Esophagus muscularis mucosa (tissue), 4 donors: ENCODE data around the gene NELFA. TPM values are rescaled to one million over a fixed set of nuclear protein-coding genes. Genes with fewer than 3 reads are reported as not detected.

Source experiments
- DNase-seq: peaks from one replicate; pipeline ENCODE4 v3.0.0-alpha.2; 2017; ENCODE audit errors: extremely low spot score
- H3K27ac ChIP-seq, 4 donors: fragments of 200-600 bp; sonication (generic); replicated peaks in 1 of 4; 1 replicate in 3 of 4; 2 replicates in 1 of 4; pipeline ENCODE4 v1.5.1; 2016 to 2019; ENCODE audit warnings: mild to moderate bottlenecking in 1 of 4
- H3K27me3 ChIP-seq, 4 donors: fragments of 200-600 bp; sonication (generic); one replicate each; pipeline versions ENCODE4 v1.5.1 to v1.6.0; 2016 to 2019
- H3K36me3 ChIP-seq, 4 donors: fragments of 200-600 bp; sonication (generic); one replicate each; pipeline ENCODE4 v1.5.1; 2016 to 2019
- H3K4me1 ChIP-seq, 4 donors: fragments of 200-600 bp; sonication (generic); one replicate each; pipeline ENCODE4 v1.5.1; 2016 to 2019
- H3K4me3 ChIP-seq, 4 donors: fragments of 200-600 bp; sonication (generic); 1 replicate in 2 of 4; 2 replicates in 2 of 4; pipeline ENCODE4 v1.5.1; 2016 to 2019; ENCODE audit warnings: mild to moderate bottlenecking in 4 of 4, moderate library complexity in 1 of 4
- H3K9me3 ChIP-seq, 4 donors: fragments of 200-600 bp; sonication (generic); 1 replicate in 3 of 4; 2 replicates in 1 of 4; pipeline ENCODE4 v1.5.1; 2016 to 2019
- EP300 ChIP-seq: sonication (generic); formaldehyde crosslinking; IDR thresholded peaks from one replicate; pipeline ENCODE4 v1.6.1; 2017; ENCODE audit warnings: antibody characterized with exemption
- POLR2A ChIP-seq: fragments of 450-650 bp; IDR thresholded peaks from one replicate; pipeline ENCODE4 v1.6.1; 2017; ENCODE audit warnings: antibody characterized with exemption, moderate library complexity, mild to moderate bottlenecking, low read depth
- POLR2AphosphoS5 ChIP-seq, 2 donors: sonication (generic); formaldehyde crosslinking; IDR thresholded peaks; one replicate each; pipeline ENCODE4 v1.6.1; 2017; ENCODE audit warnings: antibody characterized with exemption in 2 of 2
- WGBS: methylation state at CpG from one replicate; pipeline ENCODE4 v1.1.5; 2018; 5-methylcytosine and 5-hydroxymethylcytosine counted together
- intact Hi-C: fragments of 100-400 bp; cut with DNase I; formaldehyde crosslinking; loops from one replicate; pipeline ENCODE4 v1.15.1; 2023
- total RNA-seq, 4 donors: library from RNA; depleted of rRNA; stranded (reverse); fragments of >200 nt; gene quantifications; one replicate each; pipeline versions ENCODE4 v1.1.0 to v1.2.1, GENCODE V29; 2016
- TF ChIP-seq, protein P1 (sequence below), 3 experiments: fragments of 200-600 bp in 2 of 3; fragments of 450-650 bp in 1 of 3; sonication (generic) in 2 of 3; IDR thresholded peaks; one replicate each; pipeline ENCODE4 v1.5.1; 2017 to 2019; ENCODE audit warnings: antibody characterized with exemption in 3 of 3, mild to moderate bottlenecking in 2 of 3, moderate library complexity in 1 of 3

NELFA gene
- total RNA-seq, 4 donors from 2014 or later, result 15.4 to 23.7 (median 18.7) TPM

- TF ChIP-seq, protein P1, sequence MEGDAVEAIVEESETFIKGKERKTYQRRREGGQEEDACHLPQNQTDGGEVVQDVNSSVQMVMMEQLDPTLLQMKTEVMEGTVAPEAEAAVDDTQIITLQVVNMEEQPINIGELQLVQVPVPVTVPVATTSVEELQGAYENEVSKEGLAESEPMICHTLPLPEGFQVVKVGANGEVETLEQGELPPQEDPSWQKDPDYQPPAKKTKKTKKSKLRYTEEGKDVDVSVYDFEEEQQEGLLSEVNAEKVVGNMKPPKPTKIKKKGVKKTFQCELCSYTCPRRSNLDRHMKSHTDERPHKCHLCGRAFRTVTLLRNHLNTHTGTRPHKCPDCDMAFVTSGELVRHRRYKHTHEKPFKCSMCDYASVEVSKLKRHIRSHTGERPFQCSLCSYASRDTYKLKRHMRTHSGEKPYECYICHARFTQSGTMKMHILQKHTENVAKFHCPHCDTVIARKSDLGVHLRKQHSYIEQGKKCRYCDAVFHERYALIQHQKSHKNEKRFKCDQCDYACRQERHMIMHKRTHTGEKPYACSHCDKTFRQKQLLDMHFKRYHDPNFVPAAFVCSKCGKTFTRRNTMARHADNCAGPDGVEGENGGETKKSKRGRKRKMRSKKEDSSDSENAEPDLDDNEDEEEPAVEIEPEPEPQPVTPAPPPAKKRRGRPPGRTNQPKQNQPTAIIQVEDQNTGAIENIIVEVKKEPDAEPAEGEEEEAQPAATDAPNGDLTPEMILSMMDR (IDR thresholded peaks at IDR 0.05), result no peak
- no peak for TF ChIP-seq EP300
- no peak for TF ChIP-seq POLR2AphosphoS5 (IDR thresholded peaks at IDR 0.05)
- TF ChIP-seq POLR2A, result no peak
- Histone ChIP-seq H3K4me1 (peaks cover 4 to 23% (median 18%) of the 10 kb centered on the region in 4 donors), H3K9me3 (no peaks in the 10 kb centered on the region), H3K36me3 (no peaks in the 10 kb centered on the region), H3K27ac (no peak overlapping the region), H3K4me3 (no peak overlapping the region), H3K27me3 (peaks cover under 1 to 86% (median 15%) of the 10 kb centered on the region in 4 donors)
- WGBS, result 77% methylated on average over 15 of the region's 28 CpGs
- no peak for DNase-seq
- intact Hi-C loops, result no loop called here
Observed at GRCh38 chr4:2046031-2046961, 37.5 kb upstream of the NELFA start.

DNA sequence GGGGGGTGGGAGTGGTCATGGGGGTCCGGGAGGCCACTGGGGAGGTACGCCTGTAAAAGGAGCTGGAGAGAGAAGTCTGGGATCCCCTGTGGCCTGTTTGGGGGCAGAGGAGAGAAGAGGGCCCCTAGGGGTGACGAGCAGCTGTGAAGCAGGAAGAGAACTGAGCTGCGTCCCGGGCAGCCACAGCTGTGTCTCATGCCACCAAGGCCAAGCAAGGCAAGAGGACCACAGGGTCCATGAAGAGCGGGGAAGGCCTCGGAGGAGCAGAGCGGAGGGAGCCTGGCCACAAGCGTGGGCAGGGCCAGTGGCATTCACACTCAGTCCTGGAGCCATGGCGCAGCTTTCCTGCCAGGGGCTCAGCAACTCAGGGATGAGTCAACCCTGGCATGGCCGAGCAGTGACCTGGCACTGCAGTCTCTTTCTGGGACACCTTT, 36.8 kb upstream of the NELFA start:
- 81% methylated on average over 11 of the region's 11 CpGs for WGBS

GRCh38 chr4:2044542-2045517, 36.1 kb upstream of the NELFA start:
- Histone ChIP-seq H3K4me1 (peaks cover 13 to 34% (median 30%) of the 10 kb centered on the region in 4 donors), H3K36me3 (no peaks in the 10 kb centered on the region), H3K27ac (no peak overlapping the region), H3K9me3 (no peaks in the 10 kb centered on the region), H3K27me3 (peaks cover 4 to 90% (median 28%) of the 10 kb centered on the region in 4 donors), H3K4me3 (no peak overlapping the region)
- TF ChIP-seq, protein P1 (IDR thresholded peaks at IDR 0.05), result no peak
- TF ChIP-seq POLR2A (no peak), POLR2AphosphoS5 (IDR thresholded peaks at IDR 0.05) (no peak), EP300 (no peak)
- DNase-seq, result no peak
- intact Hi-C loops, result no loop called here
- 91% methylated on average over 14 of the region's 18 CpGs for WGBS

More for the DNA sequence above, 36.8 kb upstream of the NELFA start:
- DNase-seq, result no peak
- TF ChIP-seq POLR2A, result no peak
- TF ChIP-seq, protein P1 (IDR thresholded peaks at IDR 0.05), result no peak
- TF ChIP-seq POLR2AphosphoS5 (IDR thresholded peaks at IDR 0.05), result no peak
- TF ChIP-seq EP300, result no peak
- Histone ChIP-seq H3K36me3 (no peaks in the 10 kb centered on the region), H3K27me3 (peaks cover 4 to 86% (median 22%) of the 10 kb centered on the region in 4 donors), H3K4me3 (no peak overlapping the region), H3K27ac (no peak overlapping the region), H3K9me3 (no peaks in the 10 kb centered on the region), H3K4me1 (peaks cover 12 to 31% (median 25%) of the 10 kb centered on the region in 4 donors)
- intact Hi-C loops, result no loop called here

DNA sequence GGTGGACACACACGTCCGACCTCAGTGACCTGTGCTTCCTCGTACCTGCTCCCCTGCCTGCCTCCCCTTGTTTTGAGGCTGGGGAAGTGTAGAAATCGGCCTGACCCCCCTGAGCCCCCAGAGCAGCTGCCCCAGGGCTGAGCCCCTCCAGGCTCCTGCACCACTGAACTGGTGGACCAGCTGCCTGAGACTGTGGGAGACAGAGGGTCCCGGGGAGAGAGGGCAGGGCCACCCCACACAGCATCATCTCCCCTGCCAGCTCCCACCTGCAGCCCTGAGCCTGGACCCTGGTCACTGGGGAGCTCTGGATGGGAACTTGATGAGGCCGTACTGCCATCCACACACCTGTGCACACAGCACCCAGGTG, 35.3 kb upstream of the NELFA start:
- Histone ChIP-seq H3K36me3 (no peaks in the 10 kb centered on the region), H3K4me3 (no peak overlapping the region), H3K27me3 (peaks cover 4 to 98% (median 32%) of the 10 kb centered on the region in 4 donors), H3K27ac (no peak overlapping the region), H3K4me1 (peaks cover 13 to 34% (median 30%) of the 10 kb centered on the region in 4 donors), H3K9me3 (no peaks in the 10 kb centered on the region)
- no peak for TF ChIP-seq EP300
- no peak for TF ChIP-seq POLR2A
- TF ChIP-seq, protein P1 (IDR thresholded peaks at IDR 0.05), result no peak
- no peak for TF ChIP-seq POLR2AphosphoS5 (IDR thresholded peaks at IDR 0.05)
- intact Hi-C loops, result no loop called here
- no peak for DNase-seq
- 86% methylated on average over 6 of the region's 6 CpGs for WGBS
